ENCODE data around the gene PCNA.

Gene PCNA

GRCh38 chr20:5119435-5120184 is at the start of gene PCNA:
TSS of gene PCNA (minus strand) at chr20:5119958. CDS start at chr20:5119798, 160 bp downstream.
- DNase-seq (ENCODE audit: low spot score) = peak; percentile 97

- peak; percentile 74 for DNase-seq (ENCODE audit: low spot score)
Observed at GRCh38 chr20:5168651-5169396, 49.1 kb upstream of the PCNA start.

GRCh38 chr20:5164645-5165625 is 45.2 kb upstream of the PCNA start:
- DNase-seq (ENCODE audit: low spot score) = no peak

GRCh38 chr20:5161536-5162164 is 41.9 kb upstream of the PCNA start:
- DNase-seq (ENCODE audit: low spot score) = no peak

GRCh38 chr20:5160882-5161281 is 41.1 kb upstream of the PCNA start:
- DNase-seq (ENCODE audit: low spot score) = no peak

GRCh38 chr20:5159928-5160327 is 40.2 kb upstream of the PCNA start:
- no peak for DNase-seq (ENCODE audit: low spot score)

GRCh38 chr20:5156675-5157448 is 37.1 kb upstream of the PCNA start:
- DNase-seq (ENCODE audit: low spot score) = peak; percentile 58

GRCh38 chr20:5155404-5155803 is 35.6 kb upstream of the PCNA start:
- DNase-seq (ENCODE audit: low spot score) = no peak

GRCh38 chr20:5154543-5154925 is 34.8 kb upstream of the PCNA start:
- no peak for DNase-seq (ENCODE audit: low spot score)

GRCh38 chr20:5153612-5154542 is 34.1 kb upstream of the PCNA start:
- no peak for DNase-seq (ENCODE audit: low spot score)

GRCh38 chr20:5153152-5153467 is 33.4 kb upstream of the PCNA start:
- DNase-seq (ENCODE audit: low spot score) = no peak

GRCh38 chr20:5150226-5151076 is 30.7 kb upstream of the PCNA start:
- peak; percentile 32 for DNase-seq (ENCODE audit: low spot score)

GRCh38 chr20:5149892-5150225 is 30.1 kb upstream of the PCNA start:
- DNase-seq (ENCODE audit: low spot score) = no peak

- no peak for DNase-seq (ENCODE audit: low spot score)
Observed at GRCh38 chr20:5148581-5148980, 28.8 kb upstream of the PCNA start.

GRCh38 chr20:5146871-5147592 is 27.3 kb upstream of the PCNA start:
- no peak for DNase-seq (ENCODE audit: low spot score)

- no peak for DNase-seq (ENCODE audit: low spot score)
Observed at GRCh38 chr20:5146099-5146668, 26.4 kb upstream of the PCNA start.

GRCh38 chr20:5145365-5146098 is 25.8 kb upstream of the PCNA start:
- no peak for DNase-seq (ENCODE audit: low spot score)

- no peak for DNase-seq (ENCODE audit: low spot score)
Observed at GRCh38 chr20:5143851-5144250, 24.1 kb upstream of the PCNA start.

Data from AG20443 (cell line).